Measurements from ENCODE around the gene ULK4.

- TF ChIP-seq EZH2phosphoT487 (IDR thresholded peaks at IDR 0.05; ENCODE audit: low read depth) (no peak), CTCF (IDR thresholded peaks at IDR 0.05; ENCODE audit: low read depth, low read length) (no peak)
Observed at GRCh38 chr3:41955192-41955591, 6.7 kb downstream of the ULK4 start.

Data from OCI-LY3 (cell line).